Upper lobe of right lung (tissue), 1 donor: ENCODE results near the gene CNTN3. TPM values are rescaled to one million over a fixed set of nuclear protein-coding genes. Genes with fewer than 3 reads are reported as not detected.

Experiments used
- ATAC-seq: fragments of 200-7000 bp; cut with Tn5 transposase; one replicate; pipeline ENCODE4 v1.9.1; 2020; ENCODE audit warnings: mild to moderate bottlenecking, moderate library complexity
- DNase-seq: peaks from one replicate; pipeline ENCODE4 v3.0.0-alpha.2; 2020
- H3K27ac ChIP-seq: fragments of 200-600 bp; one replicate; pipeline ENCODE4 v1.8.0; 2022
- H3K27me3 ChIP-seq: fragments of 200-600 bp; one replicate; pipeline ENCODE4 v1.8.0; 2022; ENCODE audit warnings: mild to moderate bottlenecking
- H3K36me3 ChIP-seq: fragments of 200-600 bp; one replicate; pipeline ENCODE4 v1.8.0; 2022
- H3K4me1 ChIP-seq: fragments of 200-600 bp; one replicate; pipeline ENCODE4 v1.8.0; 2022
- H3K4me3 ChIP-seq: fragments of 200-600 bp; one replicate; pipeline ENCODE4 v1.8.0; 2022; ENCODE audit warnings: mild to moderate bottlenecking
- H3K9me3 ChIP-seq: fragments of 200-600 bp; one replicate; pipeline ENCODE4 v1.8.0; 2022
- intact Hi-C: fragments of 100-400 bp; cut with DNase I; formaldehyde crosslinking; loops from one replicate; pipeline ENCODE4 v1.11.0; 2022
- total RNA-seq: library from RNA; stranded (reverse); fragmentation: NEBNext Ultra II Directional; extraction: Animal tissue kit (Norgen Biotek cat#: 25700); gene quantifications from one replicate; pipeline ENCODE4 v1.2.1, GENCODE V29; 2021
- TF ChIP-seq, protein P1 (sequence below): fragments of 200-600 bp; IDR thresholded peaks from one replicate; pipeline ENCODE4 v1.8.0; 2022; ENCODE audit warnings: antibody characterized with exemption
- donor health status: DM: no; HTN: yes; CAD: no; lungs with severe emphysema.

Gene CNTN3
- total RNA-seq, 1 donor from 2014 or later: 1.6 TPM

DNA sequence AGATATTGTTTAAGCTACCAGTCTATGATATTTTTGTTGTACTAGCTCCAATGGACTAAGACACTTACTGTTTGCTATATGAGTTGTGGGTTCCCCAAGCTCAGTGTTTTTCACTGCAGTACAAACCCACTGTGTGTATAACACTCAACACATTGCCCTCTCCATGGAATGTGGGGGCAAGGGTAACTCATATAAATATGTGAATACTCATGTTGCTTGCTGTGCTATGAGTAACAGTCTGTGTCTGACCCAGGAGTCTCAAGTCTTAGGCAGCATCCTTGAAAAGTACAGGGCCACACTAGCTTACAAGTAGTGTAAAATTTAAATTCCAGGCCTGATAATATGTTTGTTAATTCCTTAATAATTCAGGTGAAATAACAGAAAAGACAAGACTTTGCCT lies 22.5 kb upstream of the CNTN3 start:
- H3K36me3 ChIP-seq: no peaks in the 10 kb centered on the region
- no peak overlapping the region for H3K4me3 ChIP-seq
- TF ChIP-seq, protein P1, sequence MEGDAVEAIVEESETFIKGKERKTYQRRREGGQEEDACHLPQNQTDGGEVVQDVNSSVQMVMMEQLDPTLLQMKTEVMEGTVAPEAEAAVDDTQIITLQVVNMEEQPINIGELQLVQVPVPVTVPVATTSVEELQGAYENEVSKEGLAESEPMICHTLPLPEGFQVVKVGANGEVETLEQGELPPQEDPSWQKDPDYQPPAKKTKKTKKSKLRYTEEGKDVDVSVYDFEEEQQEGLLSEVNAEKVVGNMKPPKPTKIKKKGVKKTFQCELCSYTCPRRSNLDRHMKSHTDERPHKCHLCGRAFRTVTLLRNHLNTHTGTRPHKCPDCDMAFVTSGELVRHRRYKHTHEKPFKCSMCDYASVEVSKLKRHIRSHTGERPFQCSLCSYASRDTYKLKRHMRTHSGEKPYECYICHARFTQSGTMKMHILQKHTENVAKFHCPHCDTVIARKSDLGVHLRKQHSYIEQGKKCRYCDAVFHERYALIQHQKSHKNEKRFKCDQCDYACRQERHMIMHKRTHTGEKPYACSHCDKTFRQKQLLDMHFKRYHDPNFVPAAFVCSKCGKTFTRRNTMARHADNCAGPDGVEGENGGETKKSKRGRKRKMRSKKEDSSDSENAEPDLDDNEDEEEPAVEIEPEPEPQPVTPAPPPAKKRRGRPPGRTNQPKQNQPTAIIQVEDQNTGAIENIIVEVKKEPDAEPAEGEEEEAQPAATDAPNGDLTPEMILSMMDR: no peak
- no peaks in the 10 kb centered on the region for H3K4me1 ChIP-seq
- no peak overlapping the region for H3K27ac ChIP-seq
- no peaks in the 10 kb centered on the region for H3K27me3 ChIP-seq
- no peaks in the 10 kb centered on the region for H3K9me3 ChIP-seq
- ATAC-seq (no peak), DNase-seq (no peak)
- intact Hi-C loops: no loop called here

DNA sequence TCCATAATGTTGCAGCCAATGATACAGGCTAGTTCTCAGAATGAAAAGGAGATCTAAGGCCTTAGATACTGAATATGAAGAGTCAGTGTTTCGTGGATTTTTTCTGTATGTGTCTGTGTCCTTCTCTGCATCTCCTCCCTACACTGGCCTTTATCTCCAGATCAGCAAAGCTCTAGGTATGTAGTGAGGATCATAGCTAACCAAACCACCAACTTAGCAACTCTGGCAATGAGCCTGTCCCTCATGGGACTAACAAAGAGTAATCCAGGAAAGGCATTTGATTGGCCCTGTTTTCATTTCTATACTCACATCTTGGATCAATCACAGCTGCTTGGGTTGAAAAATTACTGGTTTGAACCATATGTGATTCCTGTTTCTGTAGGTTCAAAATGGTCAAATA lies 18.6 kb upstream of the CNTN3 start:
- no peak for ATAC-seq
- Histone ChIP-seq H3K27ac (no peak overlapping the region), H3K36me3 (no peaks in the 10 kb centered on the region), H3K4me1 (no peaks in the 10 kb centered on the region), H3K27me3 (no peaks in the 10 kb centered on the region), H3K4me3 (no peak overlapping the region), H3K9me3 (no peaks in the 10 kb centered on the region)
- DNase-seq: no peak
- intact Hi-C loops: no loop called here
- TF ChIP-seq, protein P1: no peak

DNA sequence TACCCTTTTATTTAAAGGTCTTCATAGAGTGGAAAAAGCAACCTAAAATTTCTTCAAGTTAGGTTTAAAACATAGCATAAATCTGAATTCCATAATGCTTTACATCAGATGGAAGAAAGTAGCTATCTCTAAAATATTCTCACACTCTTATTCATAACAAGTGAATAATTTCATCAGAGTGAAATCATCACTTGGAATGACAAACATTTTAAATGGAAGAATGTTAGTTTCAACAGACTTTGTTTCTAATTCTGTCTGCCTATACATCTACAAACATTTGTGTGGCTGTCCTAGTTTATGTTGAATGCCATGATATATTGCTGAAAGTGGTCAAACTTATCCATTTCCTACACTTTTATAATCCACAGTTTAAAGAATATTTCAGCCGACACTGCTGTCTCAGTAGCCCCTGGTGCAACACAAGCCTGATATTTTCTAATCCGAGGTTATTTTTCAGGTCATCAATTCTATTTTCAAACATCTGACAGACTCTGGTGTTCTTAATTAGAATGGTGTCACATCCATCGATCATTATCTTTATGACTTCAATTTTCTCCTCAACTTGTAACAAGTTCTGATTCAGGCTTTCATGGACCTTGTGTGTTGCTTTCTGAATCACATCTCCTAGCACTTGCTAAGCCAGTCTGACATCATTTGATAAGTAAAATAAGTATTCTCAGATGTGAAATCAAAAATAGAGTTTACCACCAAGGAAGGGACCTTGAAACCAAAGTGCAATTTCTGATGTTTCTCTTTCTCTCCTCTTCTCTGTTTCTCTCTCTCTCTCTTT lies 17.1 kb upstream of the CNTN3 start:
- DNase-seq (no peak), ATAC-seq (no peak)
- Histone ChIP-seq H3K4me1 (no peaks in the 10 kb centered on the region), H3K36me3 (no peaks in the 10 kb centered on the region), H3K9me3 (no peaks in the 10 kb centered on the region), H3K27ac (no peak overlapping the region), H3K4me3 (no peak overlapping the region), H3K27me3 (no peaks in the 10 kb centered on the region)
- intact Hi-C loops: no loop called here
- TF ChIP-seq, protein P1: no peak

DNA sequence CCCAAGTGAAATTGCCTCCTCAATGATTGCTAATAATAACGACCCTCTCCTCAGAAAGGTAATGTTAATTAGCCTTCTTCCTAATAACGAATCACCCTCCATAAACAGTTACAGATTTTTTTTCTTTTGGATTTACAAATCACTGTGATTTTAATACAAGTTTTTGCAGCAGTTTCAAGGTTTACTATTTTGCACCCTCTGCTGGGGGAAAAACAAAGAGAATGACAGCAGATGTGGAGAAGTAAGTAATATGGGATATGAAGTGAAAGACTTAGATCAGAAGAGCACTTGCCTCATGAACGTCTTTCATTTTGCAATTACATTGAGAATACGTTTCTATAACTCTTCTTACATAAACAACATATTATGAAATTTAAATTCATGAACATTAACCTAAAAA lies 16.1 kb upstream of the CNTN3 start:
- H3K27me3 ChIP-seq: no peaks in the 10 kb centered on the region
- H3K9me3 ChIP-seq: no peaks in the 10 kb centered on the region
- H3K27ac ChIP-seq: no peak overlapping the region
- no peaks in the 10 kb centered on the region for H3K4me1 ChIP-seq
- no peak overlapping the region for H3K4me3 ChIP-seq
- ATAC-seq (no peak), DNase-seq (no peak)
- TF ChIP-seq, protein P1: peak; percentile 20
- intact Hi-C loops: no loop called here
- no peaks in the 10 kb centered on the region for H3K36me3 ChIP-seq

DNA sequence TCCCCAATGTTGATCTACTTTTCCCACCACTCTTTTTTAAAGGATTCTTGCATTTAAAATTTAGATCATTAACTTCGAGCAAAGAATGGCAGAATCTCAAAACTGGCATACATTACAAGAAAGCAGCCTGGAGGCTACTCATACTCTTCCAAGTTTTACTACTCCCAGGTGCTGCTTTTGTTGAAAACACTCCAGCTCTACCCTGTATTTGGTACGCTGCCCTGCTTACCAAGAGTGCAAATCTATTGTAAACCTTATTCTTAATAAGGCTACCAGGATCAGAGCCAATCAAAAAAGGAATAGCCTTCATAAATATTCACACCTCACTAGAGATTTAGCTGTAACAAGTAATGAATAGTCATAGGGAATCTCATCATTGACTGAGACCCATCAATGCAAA lies 11.6 kb upstream of the CNTN3 start:
- TF ChIP-seq, protein P1: no peak
- Histone ChIP-seq H3K27me3 (no peaks in the 10 kb centered on the region), H3K36me3 (no peaks in the 10 kb centered on the region), H3K9me3 (no peaks in the 10 kb centered on the region), H3K27ac (no peak overlapping the region), H3K4me1 (no peaks in the 10 kb centered on the region), H3K4me3 (no peak overlapping the region)
- no peak for DNase-seq
- intact Hi-C loops: no loop called here
- ATAC-seq: no peak
